Measurements from ENCODE around the gene ST7L. TPM values are rescaled to one million over a fixed set of nuclear protein-coding genes. Genes with fewer than 3 reads are reported as not detected.
A peak's percentile ranks its signal among the peaks of the same experiment; 100 is the strongest.

Gene ST7L
- total and polyA plus RNA-seq, 10 of the 15 experiments (the other 5 are each of a cell fraction or from before 2014, with no cell fraction given): 3.6 to 13.7 (median 8.9) TPM

DNA sequence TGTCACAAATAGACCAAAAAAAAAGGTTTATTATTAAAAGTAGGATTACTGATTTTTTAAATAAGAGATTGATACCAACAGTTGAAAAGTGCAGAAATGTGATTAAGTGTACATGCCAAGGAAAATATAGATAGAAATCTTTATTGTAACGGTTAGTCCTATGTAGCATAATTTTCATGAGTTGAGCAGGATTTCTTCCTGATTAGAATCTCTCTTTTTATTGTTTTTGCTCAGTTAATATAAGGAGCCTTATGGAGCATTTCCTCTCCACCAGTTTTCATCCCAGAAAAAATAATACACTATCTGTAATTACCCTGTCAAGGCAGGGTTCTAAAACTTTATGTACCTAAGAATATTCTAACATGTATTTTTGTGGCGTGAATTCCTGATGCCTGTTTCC lies 24.1 kb upstream of the ST7L start:
- FAIRE-seq: no peak
- POLR2A ChIA-PET: no interaction called here
- no peak for DNase-seq (ENCODE audit: low read depth, low spot score)
- WGBS (ENCODE audit: insufficient coverage, insufficient replicate concordance, low lambda C conversion rate, missing lambda C conversion rate): 94% methylated on average over 2 of the region's 2 CpGs
- no peak overlapping the region for H3K4me3 ChIP-seq
- intact Hi-C loops (cut with micrococcal nuclease; ENCODE audit: unreplicated experiment) (no loop called here), in situ Hi-C loops (cut with MboI) (no loop called here)
- peaks cover 73% of the 10 kb centered on the region for H3K79me2 ChIP-seq (ENCODE audit: control insufficient read depth, insufficient read depth, low read length)
- no peaks in the 10 kb centered on the region; the same call in 1 of the 2 replicates for H3K4me1 ChIP-seq (ENCODE audit: control insufficient read depth, insufficient read depth, low read length)
- CTCF ChIA-PET: interaction anchor here (1.2 kb wide), 1 partner anchor 19 kb away, joined by 3 read pairs; no protein-coding TSS in a partner anchor
- no peak overlapping the region for H3K4me2 ChIP-seq (ENCODE audit: control insufficient read depth, insufficient read depth)
- RAD21 ChIA-PET (ENCODE audit: unreplicated experiment): no interaction called here
- ATAC-seq: no peak
- H3K9ac ChIP-seq (ENCODE audit: control insufficient read depth, insufficient read depth, low read length): no peak overlapping the region
- no peaks in the 10 kb centered on the region for H3K9me3 ChIP-seq (replicated peaks; ENCODE audit: control insufficient read depth, insufficient read depth, low read length)
- peaks cover 4% of the 10 kb centered on the region; the same call in 1 of the 2 replicates for H4K20me1 ChIP-seq (ENCODE audit: control insufficient read depth, insufficient read depth)
- no peaks in the 10 kb centered on the region for H3K27me3 ChIP-seq (replicated peaks in 1 of 2; ENCODE audit: control insufficient read depth in 2 of 2, insufficient read depth in 2 of 2, low read length in 1 of 2)
- SMC1A ChIA-PET (ENCODE audit: uncharacterized antibody, unreplicated experiment): interaction anchor here (0.7 to 1.5 kb wide), 5 partner anchors 9 to 252 kb away, joined by 3 to 4 read pairs (median 4); no protein-coding TSS in a partner anchor
- peaks cover 1 to 12% of the 10 kb centered on the region in 2 experiments; a peak in 3 of 4 replicates for H3K36me3 ChIP-seq (ENCODE audit: control insufficient read depth in 2 of 2, insufficient read depth in 2 of 2, low read length in 1 of 2)
- no peak overlapping the region for H3K27ac ChIP-seq (ENCODE audit: control insufficient read depth, insufficient read depth)
- TSS peak; percentile 27 for BruUV-seq (replicated peaks)
- H2AFZ ChIP-seq (ENCODE audit: control insufficient read depth, low read depth, low read length): no peak overlapping the region
- TF ChIP-seq ZSCAN29 (IDR thresholded peaks at IDR 0.05) (no peak), SREBF1 (IDR thresholded peaks at IDR 0.05; ENCODE audit: low read length) (no peak), CREB1 (IDR thresholded peaks at IDR 0.05; ENCODE audit: low read depth) (no peak), GABPA (IDR thresholded peaks at IDR 0.05; ENCODE audit: low read depth) (no peak), ZBED1 (IDR thresholded peaks at IDR 0.05; ENCODE audit: borderline replicate concordance) (no peak), MEF2A (IDR thresholded peaks at IDR 0.05; ENCODE audit: insufficient read depth, low read depth, low read length) (no peak), MTA2 (IDR thresholded peaks at IDR 0.05; ENCODE audit: low read depth) (no peak), ZNF217 (IDR thresholded peaks at IDR 0.05) (no peak), RBBP5 (conservative IDR thresholded peaks at IDR 0.05) (no peak), WRNIP1 (IDR thresholded peaks at IDR 0.05; ENCODE audit: borderline replicate concordance, low read depth, low read length) (no peak), ZNF207 (IDR thresholded peaks at IDR 0.05; ENCODE audit: borderline replicate concordance) (no peak)
- TF ChIP-seq, protein P1, sequence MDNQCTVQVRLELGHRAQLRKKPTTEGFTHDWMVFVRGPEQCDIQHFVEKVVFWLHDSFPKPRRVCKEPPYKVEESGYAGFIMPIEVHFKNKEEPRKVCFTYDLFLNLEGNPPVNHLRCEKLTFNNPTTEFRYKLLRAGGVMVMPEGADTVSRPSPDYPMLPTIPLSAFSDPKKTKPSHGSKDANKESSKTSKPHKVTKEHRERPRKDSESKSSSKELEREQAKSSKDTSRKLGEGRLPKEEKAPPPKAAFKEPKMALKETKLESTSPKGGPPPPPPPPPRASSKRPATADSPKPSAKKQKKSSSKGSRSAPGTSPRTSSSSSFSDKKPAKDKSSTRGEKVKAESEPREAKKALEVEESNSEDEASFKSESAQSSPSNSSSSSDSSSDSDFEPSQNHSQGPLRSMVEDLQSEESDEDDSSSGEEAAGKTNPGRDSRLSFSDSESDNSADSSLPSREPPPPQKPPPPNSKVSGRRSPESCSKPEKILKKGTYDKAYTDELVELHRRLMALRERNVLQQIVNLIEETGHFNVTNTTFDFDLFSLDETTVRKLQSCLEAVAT (IDR thresholded peaks at IDR 0.05): no peak
- TF ChIP-seq, protein P2, sequence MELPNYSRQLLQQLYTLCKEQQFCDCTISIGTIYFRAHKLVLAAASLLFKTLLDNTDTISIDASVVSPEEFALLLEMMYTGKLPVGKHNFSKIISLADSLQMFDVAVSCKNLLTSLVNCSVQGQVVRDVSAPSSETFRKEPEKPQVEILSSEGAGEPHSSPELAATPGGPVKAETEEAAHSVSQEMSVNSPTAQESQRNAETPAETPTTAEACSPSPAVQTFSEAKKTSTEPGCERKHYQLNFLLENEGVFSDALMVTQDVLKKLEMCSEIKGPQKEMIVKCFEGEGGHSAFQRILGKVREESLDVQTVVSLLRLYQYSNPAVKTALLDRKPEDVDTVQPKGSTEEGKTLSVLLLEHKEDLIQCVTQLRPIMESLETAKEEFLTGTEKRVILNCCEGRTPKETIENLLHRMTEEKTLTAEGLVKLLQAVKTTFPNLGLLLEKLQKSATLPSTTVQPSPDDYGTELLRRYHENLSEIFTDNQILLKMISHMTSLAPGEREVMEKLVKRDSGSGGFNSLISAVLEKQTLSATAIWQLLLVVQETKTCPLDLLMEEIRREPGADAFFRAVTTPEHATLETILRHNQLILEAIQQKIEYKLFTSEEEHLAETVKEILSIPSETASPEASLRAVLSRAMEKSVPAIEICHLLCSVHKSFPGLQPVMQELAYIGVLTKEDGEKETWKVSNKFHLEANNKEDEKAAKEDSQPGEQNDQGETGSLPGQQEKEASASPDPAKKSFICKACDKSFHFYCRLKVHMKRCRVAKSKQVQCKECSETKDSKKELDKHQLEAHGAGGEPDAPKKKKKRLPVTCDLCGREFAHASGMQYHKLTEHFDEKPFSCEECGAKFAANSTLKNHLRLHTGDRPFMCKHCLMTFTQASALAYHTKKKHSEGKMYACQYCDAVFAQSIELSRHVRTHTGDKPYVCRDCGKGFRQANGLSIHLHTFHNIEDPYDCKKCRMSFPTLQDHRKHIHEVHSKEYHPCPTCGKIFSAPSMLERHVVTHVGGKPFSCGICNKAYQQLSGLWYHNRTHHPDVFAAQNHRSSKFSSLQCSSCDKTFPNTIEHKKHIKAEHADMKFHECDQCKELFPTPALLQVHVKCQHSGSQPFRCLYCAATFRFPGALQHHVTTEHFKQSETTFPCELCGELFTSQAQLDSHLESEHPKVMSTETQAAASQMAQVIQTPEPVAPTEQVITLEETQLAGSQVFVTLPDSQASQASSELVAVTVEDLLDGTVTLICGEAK (IDR thresholded peaks at IDR 0.05; ENCODE audit: borderline replicate concordance): no peak
- TF ChIP-seq, protein P3, sequence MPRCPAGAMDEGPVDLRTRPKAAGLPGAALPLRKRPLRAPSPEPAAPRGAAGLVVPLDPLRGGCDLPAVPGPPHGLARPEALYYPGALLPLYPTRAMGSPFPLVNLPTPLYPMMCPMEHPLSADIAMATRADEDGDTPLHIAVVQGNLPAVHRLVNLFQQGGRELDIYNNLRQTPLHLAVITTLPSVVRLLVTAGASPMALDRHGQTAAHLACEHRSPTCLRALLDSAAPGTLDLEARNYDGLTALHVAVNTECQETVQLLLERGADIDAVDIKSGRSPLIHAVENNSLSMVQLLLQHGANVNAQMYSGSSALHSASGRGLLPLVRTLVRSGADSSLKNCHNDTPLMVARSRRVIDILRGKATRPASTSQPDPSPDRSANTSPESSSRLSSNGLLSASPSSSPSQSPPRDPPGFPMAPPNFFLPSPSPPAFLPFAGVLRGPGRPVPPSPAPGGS (IDR thresholded peaks at IDR 0.05; ENCODE audit: borderline replicate concordance, insufficient read depth, low read depth, low read length, poor library complexity, severe bottlenecking): no peak
- TF ChIP-seq, protein P4, sequence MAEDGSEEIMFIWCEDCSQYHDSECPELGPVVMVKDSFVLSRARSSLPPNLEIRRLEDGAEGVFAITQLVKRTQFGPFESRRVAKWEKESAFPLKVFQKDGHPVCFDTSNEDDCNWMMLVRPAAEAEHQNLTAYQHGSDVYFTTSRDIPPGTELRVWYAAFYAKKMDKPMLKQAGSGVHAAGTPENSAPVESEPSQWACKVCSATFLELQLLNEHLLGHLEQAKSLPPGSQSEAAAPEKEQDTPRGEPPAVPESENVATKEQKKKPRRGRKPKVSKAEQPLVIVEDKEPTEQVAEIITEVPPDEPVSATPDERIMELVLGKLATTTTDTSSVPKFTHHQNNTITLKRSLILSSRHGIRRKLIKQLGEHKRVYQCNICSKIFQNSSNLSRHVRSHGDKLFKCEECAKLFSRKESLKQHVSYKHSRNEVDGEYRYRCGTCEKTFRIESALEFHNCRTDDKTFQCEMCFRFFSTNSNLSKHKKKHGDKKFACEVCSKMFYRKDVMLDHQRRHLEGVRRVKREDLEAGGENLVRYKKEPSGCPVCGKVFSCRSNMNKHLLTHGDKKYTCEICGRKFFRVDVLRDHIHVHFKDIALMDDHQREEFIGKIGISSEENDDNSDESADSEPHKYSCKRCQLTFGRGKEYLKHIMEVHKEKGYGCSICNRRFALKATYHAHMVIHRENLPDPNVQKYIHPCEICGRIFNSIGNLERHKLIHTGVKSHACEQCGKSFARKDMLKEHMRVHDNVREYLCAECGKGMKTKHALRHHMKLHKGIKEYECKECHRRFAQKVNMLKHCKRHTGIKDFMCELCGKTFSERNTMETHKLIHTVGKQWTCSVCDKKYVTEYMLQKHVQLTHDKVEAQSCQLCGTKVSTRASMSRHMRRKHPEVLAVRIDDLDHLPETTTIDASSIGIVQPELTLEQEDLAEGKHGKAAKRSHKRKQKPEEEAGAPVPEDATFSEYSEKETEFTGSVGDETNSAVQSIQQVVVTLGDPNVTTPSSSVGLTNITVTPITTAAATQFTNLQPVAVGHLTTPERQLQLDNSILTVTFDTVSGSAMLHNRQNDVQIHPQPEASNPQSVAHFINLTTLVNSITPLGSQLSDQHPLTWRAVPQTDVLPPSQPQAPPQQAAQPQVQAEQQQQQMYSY (CRISPR knock-in tag; IDR thresholded peaks at IDR 0.05): no peak

Measured in GM12878 (cell line).